Fibroblast of pulmonary artery (primary cell): ENCODE results near the gene KCNQ2.

Experiments
- DNase-seq: peaks from one replicate; pipeline ENCODE4 v3.0.0-alpha.2; 2010; ENCODE audit warnings: low read depth
- H3K4me3 ChIP-seq: replicated peaks from 2 replicates; pipeline ENCODE4 v1.5.1; 2011; ENCODE audit warnings: low read depth, mild to moderate bottlenecking, control low read depth, low read length, moderate library complexity
- CTCF ChIP-seq: IDR thresholded peaks from 2 replicates; pipeline ENCODE4 v1.5.1; 2011; ENCODE audit warnings: mild to moderate bottlenecking, control low read depth, low read length, inconsistent platforms; ENCODE audit errors: missing control alignments

Gene KCNQ2

GRCh38 chr20:63362436-63363009, 109.9 kb downstream of the KCNQ2 start:
- no peak overlapping the region for H3K4me3 ChIP-seq
- DNase-seq = no peak
- TF ChIP-seq CTCF = no peak

- H3K4me3 ChIP-seq = no peak overlapping the region
- no peak for TF ChIP-seq CTCF
- no peak for DNase-seq
Observed at GRCh38 chr20:63361519-63362435, 110.7 kb downstream of the KCNQ2 start.

- TF ChIP-seq CTCF = no peak
- no peak for DNase-seq
- no peak within 1 kb of the TSS for H3K4me3 ChIP-seq
Observed at GRCh38 chr20:63360850-63361518, 111.5 kb downstream of the KCNQ2 start, which contains the start of gene CHRNA4. Gene CHRNA4 (minus strand): TSS chr20:63361349. CDS start chr20:63361165, 184 bp downstream.

- DNase-seq = no peak
- H3K4me3 ChIP-seq = no peak overlapping the region
- TF ChIP-seq CTCF = no peak
Observed at GRCh38 chr20:63359937-63360849, 112.3 kb downstream of the KCNQ2 start.

- DNase-seq = no peak
- no peak overlapping the region for H3K4me3 ChIP-seq
- no peak for TF ChIP-seq CTCF
Observed at GRCh38 chr20:63359164-63359934, 113.1 kb downstream of the KCNQ2 start.
